Immature natural killer cell (primary cell): ENCODE data around the gene ITGBL1. TPM values are rescaled to one million over a fixed set of nuclear protein-coding genes. Genes with fewer than 3 reads are reported as not detected.

Experiments used
- DNase-seq, 3 donors: peaks; one replicate each; pipeline ENCODE4 v3.0.0; 2022; ENCODE audit warnings: mixed read lengths in 1 of 3
- H3K27ac Mint-ChIP-seq, 6 donors: one replicate each; pipeline ENCODE4 v1.8.0; 2020; ENCODE audit warnings: mixed read lengths in 6 of 6, mild to moderate bottlenecking in 5 of 6, inconsistent platforms in 4 of 6, moderate library complexity in 3 of 6
- H3K27me3 Mint-ChIP-seq, 3 donors: one replicate each; pipeline ENCODE4 v1.8.0; 2020 to 2021; ENCODE audit warnings: low read depth in 3 of 3, mild to moderate bottlenecking in 3 of 3, mixed read lengths in 3 of 3, moderate library complexity in 3 of 3, inconsistent platforms in 1 of 3
- H3K36me3 Mint-ChIP-seq, 3 donors: one replicate each; pipeline ENCODE4 v1.8.0; 2020; ENCODE audit warnings: mixed read lengths in 3 of 3, inconsistent platforms in 2 of 3, mild to moderate bottlenecking in 2 of 3
- H3K4me1 Mint-ChIP-seq, 2 donors: one replicate each; pipeline ENCODE4 v1.8.0; 2020; ENCODE audit warnings: inconsistent platforms in 2 of 2, mild to moderate bottlenecking in 2 of 2, mixed read lengths in 2 of 2, moderate library complexity in 1 of 2
- H3K4me3 Mint-ChIP-seq, 5 donors: one replicate each; pipeline ENCODE4 v1.8.0; 2020; ENCODE audit warnings: mild to moderate bottlenecking in 5 of 5, mixed read lengths in 5 of 5, inconsistent platforms in 3 of 5, moderate library complexity in 3 of 5
- H3K9me3 Mint-ChIP-seq, 6 donors: one replicate each; pipeline ENCODE4 v1.8.0; 2020; ENCODE audit warnings: mild to moderate bottlenecking in 6 of 6, mixed read lengths in 6 of 6, inconsistent platforms in 4 of 6, moderate library complexity in 3 of 6
- polyA plus RNA-seq, 3 donors: library from polyadenylated mRNA; unstranded; fragments of 300-500 nt; fragmentation: Illumina TruSeq; gene quantifications; one replicate each; pipeline ENCODE4 v1.2.3, GENCODE V29; 2021

Gene ITGBL1
- polyA plus RNA-seq, 3 donors from 2014 or later, result not detected

GRCh38 chr13:101502618-101503017, 50.1 kb downstream of the ITGBL1 start:
- Mint-ChIP-seq H3K9me3 (no peaks in the 10 kb centered on the region), H3K4me3 (no peak overlapping the region), H3K27me3 (peaks cover 0 to 8% (median 3%) of the 10 kb centered on the region in 3 donors), H3K4me1 (no peaks in the 10 kb centered on the region), H3K36me3 (no peaks in the 10 kb centered on the region), H3K27ac (no peak overlapping the region)
- no peak for DNase-seq

- Mint-ChIP-seq H3K27ac (no peak overlapping the region), H3K9me3 (peaks cover 0 to 2% (median 0%) of the 10 kb centered on the region in 6 donors), H3K4me1 (no peaks in the 10 kb centered on the region), H3K27me3 (peaks cover 0 to 6% (median 2%) of the 10 kb centered on the region in 3 donors), H3K4me3 (no peak overlapping the region), H3K36me3 (no peaks in the 10 kb centered on the region)
- no peak for DNase-seq
Observed at GRCh38 chr13:101511161-101511560, 58.7 kb downstream of the ITGBL1 start.

- Mint-ChIP-seq H3K27ac (no peak overlapping the region), H3K4me3 (no peak overlapping the region), H3K4me1 (no peaks in the 10 kb centered on the region), H3K36me3 (no peaks in the 10 kb centered on the region), H3K9me3 (peaks cover 0 to 2% (median 0%) of the 10 kb centered on the region in 6 donors), H3K27me3 (peaks cover 0 to 6% (median 2%) of the 10 kb centered on the region in 3 donors)
- no peak for DNase-seq
Observed at GRCh38 chr13:101511766-101512165, 59.3 kb downstream of the ITGBL1 start.

GRCh38 chr13:101512650-101513049, 60.2 kb downstream of the ITGBL1 start:
- Mint-ChIP-seq H3K27ac (no peak overlapping the region), H3K9me3 (peaks cover 0 to 2% (median 0%) of the 10 kb centered on the region in 6 donors), H3K4me3 (no peak overlapping the region), H3K4me1 (no peaks in the 10 kb centered on the region), H3K36me3 (no peaks in the 10 kb centered on the region), H3K27me3 (peaks cover 0 to 4% (median 2%) of the 10 kb centered on the region in 3 donors)
- no peak for DNase-seq

GRCh38 chr13:101514100-101514499, 61.6 kb downstream of the ITGBL1 start:
- Mint-ChIP-seq H3K27me3 (peaks cover 0 to 2% (median 0%) of the 10 kb centered on the region in 3 donors), H3K9me3 (peaks cover 0 to 2% (median 0%) of the 10 kb centered on the region in 6 donors), H3K27ac (no peak overlapping the region), H3K4me1 (no peaks in the 10 kb centered on the region), H3K4me3 (no peak overlapping the region), H3K36me3 (no peaks in the 10 kb centered on the region)
- no peak for DNase-seq

- peaks cover 0 to 2% (median 0%) of the 10 kb centered on the region in 6 donors for H3K9me3 Mint-ChIP-seq
- H3K27me3 Mint-ChIP-seq, result peaks cover 0 to 5% (median 0%) of the 10 kb centered on the region in 3 donors
- H3K36me3 Mint-ChIP-seq, result no peaks in the 10 kb centered on the region
- no peak overlapping the region for H3K27ac Mint-ChIP-seq
- DNase-seq, result peak; percentile 2 to 33 (median 11)
- H3K4me1 Mint-ChIP-seq, result peaks cover 3% of the 10 kb centered on the region in 2 donors
- H3K4me3 Mint-ChIP-seq, result no peak overlapping the region
Observed at GRCh38 chr13:101514695-101515275, 62.3 kb downstream of the ITGBL1 start.

GRCh38 chr13:101515504-101515903, 63.0 kb downstream of the ITGBL1 start:
- Mint-ChIP-seq H3K27ac (no peak overlapping the region), H3K9me3 (peaks cover 0 to 2% (median 0%) of the 10 kb centered on the region in 6 donors), H3K4me3 (no peak overlapping the region), H3K27me3 (peaks cover 0 to 7% (median 0%) of the 10 kb centered on the region in 3 donors), H3K36me3 (no peaks in the 10 kb centered on the region), H3K4me1 (peaks cover 10% of the 10 kb centered on the region in 2 donors)
- no peak for DNase-seq

- no peak overlapping the region for H3K4me3 Mint-ChIP-seq
- no peak overlapping the region for H3K27ac Mint-ChIP-seq
- no peak for DNase-seq
- no peaks in the 10 kb centered on the region for H3K36me3 Mint-ChIP-seq
- H3K27me3 Mint-ChIP-seq, result peaks cover 0 to 7% (median 0%) of the 10 kb centered on the region in 3 donors
- peaks cover 0 to 4% (median 0%) of the 10 kb centered on the region in 6 donors for H3K9me3 Mint-ChIP-seq
- H3K4me1 Mint-ChIP-seq, result peaks cover 18% of the 10 kb centered on the region in 2 donors
Observed at GRCh38 chr13:101516262-101516661, 63.8 kb downstream of the ITGBL1 start.

GRCh38 chr13:101520672-101521071, 68.2 kb downstream of the ITGBL1 start:
- Mint-ChIP-seq H3K27me3 (peaks cover 0 to 8% (median 0%) of the 10 kb centered on the region in 3 donors), H3K4me3 (peak overlapping the region; percentile 45 to 86 (median 61)), H3K36me3 (no peaks in the 10 kb centered on the region)

GRCh38 chr13:101521371-101521770, 68.9 kb downstream of the ITGBL1 start:
- peaks cover 25% of the 10 kb centered on the region in 2 donors for H3K4me1 Mint-ChIP-seq
- H3K9me3 Mint-ChIP-seq, result peaks cover 0 to 8% (median 0%) of the 10 kb centered on the region in 6 donors
- DNase-seq, result no peak
- peaks cover 0 to 8% (median 0%) of the 10 kb centered on the region in 3 donors for H3K27me3 Mint-ChIP-seq
- no peaks in the 10 kb centered on the region for H3K36me3 Mint-ChIP-seq
- H3K27ac Mint-ChIP-seq, result peak overlapping the region in 5 of 6 donors; percentile 64 to 92 (median 77)
- H3K4me3 Mint-ChIP-seq, result peak overlapping the region; percentile 15 to 86 (median 61)

More at GRCh38 chr13:101520672-101521071, 68.2 kb downstream of the ITGBL1 start:
- H3K9me3 Mint-ChIP-seq, result peaks cover 0 to 8% (median 0%) of the 10 kb centered on the region in 6 donors
- H3K4me1 Mint-ChIP-seq, result peaks cover 25% of the 10 kb centered on the region in 2 donors
- H3K27ac Mint-ChIP-seq, result peak overlapping the region; percentile 27 to 92 (median 75)
- DNase-seq, result peak in 2 of 3 donors; percentile 3 to 41

GRCh38 chr13:101522607-101523006, 70.1 kb downstream of the ITGBL1 start:
- peaks cover 25% of the 10 kb centered on the region in 2 donors for H3K4me1 Mint-ChIP-seq
- H3K9me3 Mint-ChIP-seq, result peaks cover 0 to 8% (median 0%) of the 10 kb centered on the region in 6 donors
- no peak overlapping the region for H3K4me3 Mint-ChIP-seq
- peaks cover 0 to 8% (median 0%) of the 10 kb centered on the region in 3 donors for H3K27me3 Mint-ChIP-seq
- no peaks in the 10 kb centered on the region for H3K36me3 Mint-ChIP-seq
- no peak overlapping the region for H3K27ac Mint-ChIP-seq
- no peak for DNase-seq

GRCh38 chr13:101523154-101524131, 71.0 kb downstream of the ITGBL1 start:
- no peak overlapping the region for H3K27ac Mint-ChIP-seq
- H3K4me1 Mint-ChIP-seq, result peaks cover 25% of the 10 kb centered on the region in 2 donors
- no peaks in the 10 kb centered on the region for H3K36me3 Mint-ChIP-seq
- peaks cover 0 to 8% (median 0%) of the 10 kb centered on the region in 3 donors for H3K27me3 Mint-ChIP-seq
- H3K4me3 Mint-ChIP-seq, result no peak overlapping the region
- DNase-seq, result no peak
- H3K9me3 Mint-ChIP-seq, result peaks cover 0 to 8% (median 0%) of the 10 kb centered on the region in 6 donors

GRCh38 chr13:101527130-101527529, 74.7 kb downstream of the ITGBL1 start:
- no peaks in the 10 kb centered on the region for H3K4me1 Mint-ChIP-seq
- no peak overlapping the region for H3K27ac Mint-ChIP-seq
- no peak overlapping the region for H3K4me3 Mint-ChIP-seq
- peaks cover 0 to 3% (median 0%) of the 10 kb centered on the region in 3 donors for H3K27me3 Mint-ChIP-seq
- no peak for DNase-seq
- H3K36me3 Mint-ChIP-seq, result no peaks in the 10 kb centered on the region
- peaks cover 0 to 5% (median 0%) of the 10 kb centered on the region in 6 donors for H3K9me3 Mint-ChIP-seq

- peaks cover 2 to 4% (median 3%) of the 10 kb centered on the region in 3 donors for H3K27me3 Mint-ChIP-seq
- H3K4me3 Mint-ChIP-seq, result no peak overlapping the region
- no peak for DNase-seq
- no peak overlapping the region for H3K27ac Mint-ChIP-seq
- H3K36me3 Mint-ChIP-seq, result no peaks in the 10 kb centered on the region
- H3K9me3 Mint-ChIP-seq, result peaks cover 0 to 5% (median 0%) of the 10 kb centered on the region in 6 donors
- no peaks in the 10 kb centered on the region for H3K4me1 Mint-ChIP-seq
Observed at GRCh38 chr13:101529422-101529821, 76.9 kb downstream of the ITGBL1 start.
